AG04450 (cell line): Measurements from ENCODE around the gene NMS. TPM values are rescaled to one million over a fixed set of nuclear protein-coding genes. Genes with fewer than 3 reads are reported as not detected.

ENCODE experiments used
- CTCF ChIA-PET: fragments of 300-600, 350-600 bp; formaldehyde crosslinking; extraction: SDS; loops from one replicate; lab custom pipeline; 2022; ENCODE audit warnings: antibody characterized with exemption, inconsistent platforms; lab: Charles Lee
- POLR2A ChIA-PET: fragments of 350-600 bp; formaldehyde crosslinking; extraction: SDS; loops from one replicate; lab custom pipeline; 2021; ENCODE audit warnings: antibody characterized with exemption, inconsistent platforms; lab: Yijun Ruan, JAX
- DNase-seq: peaks from one replicate; pipeline ENCODE4 v3.0.0-alpha.2; 2011; ENCODE audit warnings: low read depth, low spot score
- H3K27ac ChIP-seq: one replicate; pipeline ENCODE4 v1.5.1; 2012; ENCODE audit warnings: low read depth, low read length, control low read depth
- H3K27me3 ChIP-seq: one replicate; pipeline ENCODE4 v1.6.0; 2012; ENCODE audit warnings: low read length; ENCODE audit not compliant: control insufficient read depth, insufficient read depth
- H3K4me3 ChIP-seq: 2 replicates; pipeline ENCODE4 v1.5.1; 2011; ENCODE audit warnings: mild to moderate bottlenecking, low read depth, low read length, control low read depth
- H3K9me3 ChIP-seq: 2 replicates; pipeline ENCODE4 v1.5.1; 2012; ENCODE audit warnings: low read length; ENCODE audit not compliant: control insufficient read depth, insufficient read depth
- CTCF ChIP-seq: IDR thresholded peaks from 2 replicates; pipeline ENCODE4 v1.5.1; 2011; ENCODE audit warnings: low read depth, low read length, control low read depth, inconsistent platforms
- polyA plus RNA-seq: library from polyadenylated mRNA; depleted of rRNA; stranded (reverse); fragments of >200 nt; gene quantifications from 2 replicates; pipeline ENCODE4 v1.2.3, GENCODE V29; 2011

Gene NMS
- polyA plus RNA-seq, 1 experiment: not detected

GRCh38 chr2:100494712-100495111 is 24.4 kb downstream of the NMS start:
- Histone ChIP-seq H3K27ac (no peak overlapping the region), H3K9me3 (no peaks in the 10 kb centered on the region), H3K4me3 (no peak overlapping the region), H3K27me3 (peaks cover 8% of the 10 kb centered on the region)
- ChIA-PET POLR2A (no interaction called here), CTCF (no interaction called here)
- no peak for DNase-seq
- no peak for TF ChIP-seq CTCF

DNA sequence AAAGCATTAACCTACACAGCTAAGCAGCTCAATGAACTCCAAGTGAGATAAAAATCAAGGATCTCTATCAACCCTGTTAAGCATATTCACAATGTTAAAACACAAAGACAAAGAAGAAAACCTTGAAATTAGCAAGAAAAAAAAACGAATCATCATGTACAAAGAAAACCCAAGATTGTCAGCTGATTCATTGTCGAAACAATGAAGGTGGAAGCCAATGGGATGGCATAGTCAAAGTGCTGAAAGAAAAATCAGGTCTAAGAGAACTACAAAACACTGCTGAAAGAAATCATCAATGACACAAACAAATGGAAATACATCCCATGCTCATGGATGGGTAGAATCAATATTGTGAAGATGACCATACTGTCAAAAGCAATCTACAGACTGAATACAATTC is 32.5 kb downstream of the NMS start:
- Histone ChIP-seq H3K9me3 (no peaks in the 10 kb centered on the region), H3K27ac (no peak overlapping the region), H3K4me3 (no peak overlapping the region), H3K27me3 (no peaks in the 10 kb centered on the region)
- CTCF ChIA-PET: no interaction called here
- no peak for TF ChIP-seq CTCF
- DNase-seq: no peak
- POLR2A ChIA-PET: no interaction called here

GRCh38 chr2:100504542-100504941 is 34.3 kb downstream of the NMS start:
- Histone ChIP-seq H3K27me3 (peaks cover 7% of the 10 kb centered on the region), H3K27ac (no peak overlapping the region), H3K9me3 (no peaks in the 10 kb centered on the region), H3K4me3 (no peak overlapping the region)
- ChIA-PET POLR2A (no interaction called here), CTCF (no interaction called here)
- no peak for DNase-seq
- TF ChIP-seq CTCF: no peak

DNA sequence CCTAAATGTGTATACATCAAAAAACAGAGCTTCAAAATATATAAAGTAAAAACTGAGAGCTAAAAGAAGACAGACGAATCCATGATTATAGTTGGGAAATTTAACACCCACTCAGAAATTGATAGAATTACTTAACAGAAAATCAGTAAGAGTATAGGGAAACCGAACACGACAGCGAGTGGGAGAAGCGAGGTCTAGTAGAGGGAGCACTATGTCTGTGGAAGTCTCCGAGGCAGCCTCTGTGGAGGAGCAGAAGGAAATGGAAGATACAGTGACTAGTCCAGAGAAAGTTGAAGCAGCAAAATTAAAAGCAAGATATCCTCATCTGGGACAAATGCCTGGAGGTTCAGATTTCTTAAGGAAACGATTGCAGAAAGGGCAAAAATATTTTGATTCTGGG is 38.8 kb downstream of the NMS start:
- ChIA-PET POLR2A (no interaction called here), CTCF (no interaction called here)
- Histone ChIP-seq H3K9me3 (no peaks in the 10 kb centered on the region), H3K27ac (no peak overlapping the region), H3K27me3 (peaks cover 7% of the 10 kb centered on the region), H3K4me3 (no peak overlapping the region)
- DNase-seq: no peak
- no peak for TF ChIP-seq CTCF

- H3K4me3 ChIP-seq: no peak overlapping the region
- peaks cover 3% of the 10 kb centered on the region for H3K27me3 ChIP-seq
- no peaks in the 10 kb centered on the region for H3K9me3 ChIP-seq
- no peak overlapping the region for H3K27ac ChIP-seq
- no peak for DNase-seq
- CTCF ChIA-PET: interaction anchor here (2.0 kb wide), 1 partner anchor 251 kb away, joined by 5 read pairs; no protein-coding TSS in a partner anchor
- POLR2A ChIA-PET: no interaction called here
- no peak for TF ChIP-seq CTCF
These were observed 43.4 kb downstream of the NMS start for GRCh38 chr2:100513650-100514049.
